Measurements from ENCODE around the gene AFG1L. TPM values are rescaled to one million over a fixed set of nuclear protein-coding genes. Genes with fewer than 3 reads are reported as not detected.

AFG1L gene
- total and polyA plus RNA-seq, 8 donors, result 1.2 to 4.7 (median 3.8) TPM

DNA sequence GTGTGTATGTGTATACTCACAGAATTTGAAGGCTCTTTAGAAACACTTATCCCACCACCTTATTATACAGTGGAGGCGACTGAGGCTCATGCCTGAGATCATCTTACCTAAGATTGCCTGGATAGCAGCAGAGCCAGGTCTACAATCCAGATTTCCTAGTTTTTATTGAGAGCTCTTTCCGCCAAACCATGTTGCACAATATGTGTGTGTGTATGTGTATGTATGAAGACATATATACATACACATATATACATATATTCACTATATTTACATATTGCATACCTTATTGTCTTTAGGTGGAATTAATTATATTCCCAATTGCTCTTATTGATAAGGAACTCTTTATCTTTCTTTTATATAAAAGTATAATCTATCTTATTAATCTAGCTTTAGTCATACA is 130.6 kb downstream of the AFG1L start:
- Histone ChIP-seq H3K27me3 (no peaks in the 10 kb centered on the region), H3K36me3 (no peaks in the 10 kb centered on the region), H3K9me3 (no peaks in the 10 kb centered on the region), H3K4me3 (no peak overlapping the region), H3K4me1 (no peaks in the 10 kb centered on the region), H3K27ac (no peak overlapping the region)
- DNase-seq (no peak), ATAC-seq (no peak), FAIRE-seq (no peak)
- TF ChIP-seq CTCF (IDR thresholded peaks at IDR 0.05), result no peak
- WGBS, 2 donors, result 93 to 94% methylated on average over 2 of the region's 2 CpGs
- intact Hi-C loops (cut with DNase I), result no loop called here

GRCh38 chr6:108432143-108432542 is 137.3 kb downstream of the AFG1L start:
- ATAC-seq (no peak), FAIRE-seq (no peak), DNase-seq (no peak)
- no peak for TF ChIP-seq CTCF (IDR thresholded peaks at IDR 0.05)
- Histone ChIP-seq H3K4me1 (no peaks in the 10 kb centered on the region), H3K27me3 (no peaks in the 10 kb centered on the region), H3K4me3 (no peak overlapping the region), H3K27ac (no peak overlapping the region), H3K9me3 (no peaks in the 10 kb centered on the region), H3K36me3 (no peaks in the 10 kb centered on the region)
- intact Hi-C loops (cut with DNase I), result no loop called here
- WGBS, 2 donors, result 94 to 98% methylated on average over 2 of the region's 2 CpGs

DNA sequence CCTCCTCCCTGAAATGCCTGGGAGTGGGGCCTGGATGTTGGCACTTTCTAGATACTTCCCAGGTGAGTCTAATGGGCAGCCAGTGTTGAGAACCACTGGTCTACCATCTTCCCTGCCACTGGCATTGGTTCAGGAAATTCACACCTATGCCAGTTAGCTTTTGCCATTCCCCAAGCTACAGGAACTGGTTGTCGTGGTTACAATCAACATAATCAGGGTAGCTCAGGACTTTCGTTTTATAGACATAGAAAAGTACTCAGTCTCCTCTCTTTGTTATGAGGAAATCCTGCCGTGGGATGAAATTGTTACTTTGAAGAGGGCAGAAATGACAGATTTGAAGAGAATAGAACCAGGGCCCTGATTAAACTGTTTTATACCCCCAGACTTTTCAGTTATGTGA is 137.9 kb downstream of the AFG1L start:
- FAIRE-seq (no peak), DNase-seq (no peak), ATAC-seq (no peak)
- H3K9me3 ChIP-seq, result no peaks in the 10 kb centered on the region
- intact Hi-C loops (cut with DNase I), result no loop called here
- no peaks in the 10 kb centered on the region for H3K4me1 ChIP-seq
- H3K36me3 ChIP-seq, result no peaks in the 10 kb centered on the region
- WGBS, 2 donors, result 66 to 69% methylated on average over 3 of the region's 3 CpGs
- TF ChIP-seq CTCF (IDR thresholded peaks at IDR 0.05), result no peak
- H3K27ac ChIP-seq, result no peak overlapping the region
- H3K27me3 ChIP-seq, result no peaks in the 10 kb centered on the region
- H3K4me3 ChIP-seq, result no peak overlapping the region

- peaks cover 0 to 7% (median 7%) of the 10 kb centered on the region in 3 donors for H3K4me1 ChIP-seq
- H3K27ac ChIP-seq, result no peak overlapping the region
- H3K36me3 ChIP-seq, result no peaks in the 10 kb centered on the region
- ATAC-seq, result no peak
- 77 to 84% methylated on average over 1 of the region's 1 CpG for WGBS, 2 donors
- no peak for DNase-seq
- no peak overlapping the region for H3K4me3 ChIP-seq
- H3K27me3 ChIP-seq, result no peaks in the 10 kb centered on the region
- no peak for FAIRE-seq
- no peak for TF ChIP-seq CTCF (IDR thresholded peaks at IDR 0.05)
- H3K9me3 ChIP-seq, result no peaks in the 10 kb centered on the region
- intact Hi-C loops (cut with DNase I), result no loop called here
These were observed 139.4 kb downstream of the AFG1L start for GRCh38 chr6:108434222-108434621.

DNA sequence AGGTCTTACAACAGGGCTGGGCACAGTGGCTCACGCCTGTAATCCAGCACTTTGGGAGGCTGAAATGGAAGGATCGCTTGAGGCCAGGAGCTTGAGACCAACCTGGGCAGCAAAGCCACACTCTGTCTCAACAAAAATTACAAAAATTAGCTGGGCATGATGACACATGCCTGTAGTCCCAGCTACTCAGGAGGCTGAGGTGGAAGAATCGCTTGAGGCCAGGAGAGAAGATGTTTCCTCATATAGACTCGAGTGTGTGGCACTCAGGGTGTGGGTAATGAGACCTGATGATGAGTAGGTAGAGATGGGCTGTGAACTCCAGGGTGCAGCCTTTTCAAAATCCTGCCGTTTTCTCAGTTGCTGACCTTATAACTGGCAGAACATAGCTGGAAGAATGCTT is 140.5 kb downstream of the AFG1L start:
- ATAC-seq, result no peak
- Histone ChIP-seq H3K4me1 (peaks cover 0 to 7% (median 7%) of the 10 kb centered on the region in 3 donors), H3K4me3 (no peak overlapping the region), H3K9me3 (no peaks in the 10 kb centered on the region), H3K27ac (no peak overlapping the region), H3K36me3 (no peaks in the 10 kb centered on the region), H3K27me3 (no peaks in the 10 kb centered on the region)
- DNase-seq, result no peak
- no peak for FAIRE-seq
- WGBS, 2 donors, result 90 to 95% methylated on average over 5 of the region's 5 CpGs
- intact Hi-C loops (cut with DNase I), result no loop called here
- no peak for TF ChIP-seq CTCF (IDR thresholded peaks at IDR 0.05)

All from pancreas (tissue), 10 donors.